HUES48 (cell line): ENCODE results near the gene GPS1.
A peak's percentile ranks its signal among the peaks of the same experiment; 100 is the strongest.

ENCODE experiments used
- H3K27ac ChIP-seq: one replicate; pipeline ENCODE4 v1.7.0; 2013; ENCODE audit warnings: low read depth, low read length, inconsistent platforms
- H3K27me3 ChIP-seq: 2 replicates; pipeline ENCODE4 v1.6.1; 2013; ENCODE audit warnings: mild to moderate bottlenecking, low read length; ENCODE audit not compliant: control insufficient read depth, insufficient read depth
- H3K36me3 ChIP-seq: 2 replicates; pipeline ENCODE4 v1.6.1; 2013; ENCODE audit warnings: low read length; ENCODE audit not compliant: control insufficient read depth, insufficient read depth
- H3K4me1 ChIP-seq: 2 replicates; pipeline ENCODE4 v1.6.1; 2013; ENCODE audit warnings: mild to moderate bottlenecking, low read length; ENCODE audit not compliant: control insufficient read depth, insufficient read depth
- H3K4me3 ChIP-seq: 2 replicates; pipeline ENCODE4 v1.5.1; 2013; ENCODE audit warnings: mild to moderate bottlenecking, low read depth, low read length
- H3K9ac ChIP-seq: 2 replicates; pipeline ENCODE4 v1.6.1; 2013; ENCODE audit warnings: mild to moderate bottlenecking, low read depth, low read length, moderate library complexity
- H3K9me3 ChIP-seq: 2 replicates; pipeline ENCODE4 v1.6.1; 2013; ENCODE audit warnings: low read length; ENCODE audit not compliant: control insufficient read depth, insufficient read depth

Gene GPS1

DNA sequence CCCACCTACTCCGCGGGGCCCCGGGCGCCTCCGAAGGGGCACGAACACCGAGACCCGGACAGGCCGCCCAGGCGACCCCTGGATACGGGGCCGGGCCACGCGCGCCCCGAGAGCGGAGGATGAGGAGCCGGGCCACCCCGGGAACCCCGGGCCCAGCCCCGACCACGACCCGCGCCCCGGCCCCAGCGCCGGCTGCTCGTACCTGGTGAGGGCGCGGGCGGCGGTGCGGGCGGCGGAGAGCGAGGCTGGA, 46.1 kb downstream of the GPS1 start:
- peak overlapping the region; percentile 86 for H3K27ac ChIP-seq
- peaks cover 29% of the 10 kb centered on the region; the same call in 1 of the 2 replicates for H3K4me1 ChIP-seq
- no peaks in the 10 kb centered on the region for H3K9me3 ChIP-seq
- no peaks in the 10 kb centered on the region for H3K27me3 ChIP-seq
- H3K4me3 ChIP-seq, result peak overlapping the region; percentile 82
- peaks cover 31% of the 10 kb centered on the region for H3K36me3 ChIP-seq
- peak overlapping the region; percentile 75; the same call in 1 of the 2 replicates for H3K9ac ChIP-seq

DNA sequence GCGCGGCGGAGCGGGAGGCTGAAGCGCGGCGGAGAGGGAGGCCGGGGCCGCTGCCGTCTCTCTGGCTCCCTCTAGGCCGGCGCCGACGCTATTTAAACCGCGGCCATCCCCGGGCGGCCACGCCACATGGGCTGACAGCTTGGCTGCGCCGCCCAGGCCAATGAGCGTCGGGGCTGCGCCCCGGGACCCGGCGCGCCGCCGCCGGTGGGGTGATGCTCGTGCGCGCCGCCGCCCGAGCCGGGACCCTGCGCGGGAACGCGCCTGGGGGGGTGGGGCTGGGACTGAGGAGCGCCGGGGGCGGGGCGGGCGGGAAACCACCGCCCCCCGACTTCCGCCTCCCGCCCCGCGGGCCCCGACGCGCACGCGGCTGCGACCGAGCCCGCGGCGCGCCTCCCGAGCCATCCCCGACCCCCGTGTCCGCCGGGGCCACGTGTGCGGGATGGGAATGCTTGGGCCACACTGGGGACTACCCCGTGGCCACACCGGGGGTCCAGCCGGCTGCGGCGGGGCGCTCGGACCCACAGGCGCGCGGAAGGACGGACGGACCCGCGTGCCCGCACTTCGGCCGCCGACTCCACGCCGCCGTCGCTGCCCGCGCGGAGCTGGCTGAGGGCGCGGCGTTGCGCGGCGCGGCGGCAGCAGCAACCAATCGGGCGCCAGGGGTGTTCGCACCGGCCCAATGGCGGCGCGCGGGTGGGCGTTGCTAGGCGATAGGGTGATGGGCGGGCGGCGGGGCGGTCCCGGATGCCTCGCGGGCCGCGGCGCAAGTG, 46.7 kb downstream of the GPS1 start, which contains the start of gene FASN:
Gene FASN, minus strand, starts transcription at position 68 of the 770 bp plus-strand sequence. CDS start 1,791 bp downstream, outside the sequence.
- H3K27me3 ChIP-seq, result no peaks in the 10 kb centered on the region
- H3K4me1 ChIP-seq, result peaks cover 33% of the 10 kb centered on the region; the same call in 1 of the 2 replicates
- H3K4me3 ChIP-seq, result peak within 1 kb of the TSS; percentile 82
- peak within 1 kb of the TSS; percentile 83 for H3K9ac ChIP-seq
- H3K9me3 ChIP-seq, result no peaks in the 10 kb centered on the region
- peak within 1 kb of the TSS; percentile 97 for H3K27ac ChIP-seq
- peaks cover 26% of the 10 kb centered on the region for H3K36me3 ChIP-seq

DNA sequence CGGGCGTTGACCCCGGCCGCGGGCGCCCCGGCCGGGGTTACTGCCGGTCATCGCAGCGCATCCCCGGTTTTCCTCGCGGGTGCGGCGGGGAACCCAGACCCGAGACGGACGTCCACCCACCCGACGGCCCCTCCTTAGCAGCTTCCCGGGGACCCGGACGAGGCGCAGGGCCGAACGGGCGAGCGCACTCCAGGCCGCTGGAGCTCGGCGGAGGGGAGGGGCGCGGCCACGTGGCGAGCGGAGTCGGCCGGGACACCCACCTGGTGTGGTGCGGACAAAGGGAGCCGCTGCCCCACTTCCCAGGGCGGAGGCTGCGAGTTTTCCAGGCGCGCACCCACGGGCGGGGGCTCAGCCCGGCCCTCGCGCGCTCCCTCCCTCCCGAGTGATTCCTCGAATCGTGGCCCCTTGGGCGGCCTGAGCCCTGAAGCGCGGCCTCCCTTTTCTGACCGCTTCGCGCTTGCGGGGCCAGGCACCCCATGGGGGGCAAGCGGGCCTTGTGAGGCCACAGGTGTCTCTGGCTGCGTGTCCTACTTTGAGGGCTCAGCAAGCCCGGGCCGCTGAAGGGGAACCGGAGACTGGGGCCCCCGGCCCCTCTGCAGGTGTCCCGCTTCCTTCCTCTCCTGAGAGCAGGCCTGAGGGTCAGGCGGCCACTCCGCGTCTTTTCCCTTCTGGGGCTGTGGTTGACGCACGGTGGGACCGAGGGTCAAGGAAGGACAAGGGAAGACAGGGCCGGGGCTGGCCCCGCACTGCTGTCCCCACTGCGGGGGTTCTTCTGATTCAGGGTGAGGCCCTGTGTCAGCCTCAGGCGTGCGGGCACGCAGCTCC, 47.5 kb downstream of the GPS1 start:
- H3K27me3 ChIP-seq, result no peaks in the 10 kb centered on the region
- peaks cover 18% of the 10 kb centered on the region for H3K36me3 ChIP-seq
- peak overlapping the region; percentile 82 for H3K9ac ChIP-seq
- H3K4me3 ChIP-seq, result peak overlapping the region; percentile 72
- H3K4me1 ChIP-seq, result peaks cover 41% of the 10 kb centered on the region
- H3K27ac ChIP-seq, result peak overlapping the region; percentile 97
- no peaks in the 10 kb centered on the region for H3K9me3 ChIP-seq

DNA sequence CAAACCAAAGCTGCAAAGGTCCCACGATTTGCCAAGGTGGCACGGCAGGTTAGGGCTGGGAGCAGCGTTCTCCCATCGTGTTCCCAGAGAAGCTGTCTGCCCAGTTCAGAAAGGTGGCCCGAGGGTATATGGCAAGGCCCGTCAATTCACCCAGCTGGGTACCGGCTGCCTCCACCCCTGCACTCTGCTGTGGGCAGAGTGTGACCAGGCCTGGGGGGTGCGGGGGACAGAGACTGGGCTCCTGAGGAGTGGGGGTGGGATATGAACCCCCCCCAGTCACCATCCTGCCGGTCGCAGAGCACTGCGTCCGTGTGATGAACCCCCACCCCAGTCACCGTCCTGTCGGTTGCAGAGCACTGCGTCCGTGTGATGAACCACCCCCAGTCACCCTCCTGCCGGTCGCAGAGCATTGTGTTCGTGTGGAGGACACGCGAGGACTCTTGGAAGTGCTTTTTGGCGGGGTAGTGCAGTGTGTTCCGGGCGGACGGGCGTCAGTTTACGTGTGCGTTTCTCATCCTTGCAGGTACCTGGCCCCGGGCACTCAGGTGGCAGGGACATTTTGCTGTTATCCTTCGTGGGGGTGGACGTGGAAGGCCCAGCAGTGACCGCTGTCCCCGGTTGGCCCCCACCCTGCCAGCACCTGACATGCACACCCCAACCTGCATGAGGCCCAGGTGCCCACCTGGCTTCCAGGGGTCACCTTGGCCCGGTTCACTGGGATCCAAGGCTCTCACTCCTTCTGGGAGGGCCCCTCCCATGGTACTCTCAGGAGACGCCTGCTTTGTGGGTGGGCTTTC, 49.0 kb downstream of the GPS1 start:
- peak overlapping the region; percentile 21 for H3K27ac ChIP-seq
- no peak overlapping the region for H3K9ac ChIP-seq
- H3K36me3 ChIP-seq, result peaks cover 7% of the 10 kb centered on the region
- H3K4me1 ChIP-seq, result peaks cover 46% of the 10 kb centered on the region
- no peaks in the 10 kb centered on the region for H3K27me3 ChIP-seq
- no peaks in the 10 kb centered on the region for H3K9me3 ChIP-seq
- H3K4me3 ChIP-seq, result no peak overlapping the region

DNA sequence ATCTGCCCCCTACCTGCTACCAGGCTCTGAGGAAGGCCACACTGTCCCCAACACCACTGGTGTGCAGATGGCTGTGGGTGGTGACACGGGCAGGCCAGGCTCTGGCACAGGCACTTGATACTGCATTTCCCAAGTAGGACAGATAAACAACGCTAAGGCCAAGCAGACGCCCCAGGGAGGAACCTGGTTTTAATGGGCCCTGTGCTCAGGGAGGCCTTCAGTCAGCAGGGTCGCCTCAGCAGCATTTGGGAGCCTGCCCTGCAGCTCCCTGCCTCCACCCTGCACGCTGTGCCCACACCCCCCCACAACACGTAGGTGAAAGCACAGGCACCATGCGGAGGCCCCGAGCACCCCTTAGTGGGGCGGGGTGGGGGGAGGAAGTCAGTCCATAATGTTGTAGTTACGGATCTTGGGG, 49.6 kb downstream of the GPS1 start:
- H3K27ac ChIP-seq, result peak overlapping the region; percentile 21
- H3K9me3 ChIP-seq, result no peaks in the 10 kb centered on the region
- no peak overlapping the region for H3K4me3 ChIP-seq
- peaks cover 50% of the 10 kb centered on the region for H3K4me1 ChIP-seq
- H3K27me3 ChIP-seq, result no peaks in the 10 kb centered on the region
- no peak overlapping the region for H3K9ac ChIP-seq
- H3K36me3 ChIP-seq, result peaks cover under 1% of the 10 kb centered on the region; the same call in 1 of the 2 replicates

DNA sequence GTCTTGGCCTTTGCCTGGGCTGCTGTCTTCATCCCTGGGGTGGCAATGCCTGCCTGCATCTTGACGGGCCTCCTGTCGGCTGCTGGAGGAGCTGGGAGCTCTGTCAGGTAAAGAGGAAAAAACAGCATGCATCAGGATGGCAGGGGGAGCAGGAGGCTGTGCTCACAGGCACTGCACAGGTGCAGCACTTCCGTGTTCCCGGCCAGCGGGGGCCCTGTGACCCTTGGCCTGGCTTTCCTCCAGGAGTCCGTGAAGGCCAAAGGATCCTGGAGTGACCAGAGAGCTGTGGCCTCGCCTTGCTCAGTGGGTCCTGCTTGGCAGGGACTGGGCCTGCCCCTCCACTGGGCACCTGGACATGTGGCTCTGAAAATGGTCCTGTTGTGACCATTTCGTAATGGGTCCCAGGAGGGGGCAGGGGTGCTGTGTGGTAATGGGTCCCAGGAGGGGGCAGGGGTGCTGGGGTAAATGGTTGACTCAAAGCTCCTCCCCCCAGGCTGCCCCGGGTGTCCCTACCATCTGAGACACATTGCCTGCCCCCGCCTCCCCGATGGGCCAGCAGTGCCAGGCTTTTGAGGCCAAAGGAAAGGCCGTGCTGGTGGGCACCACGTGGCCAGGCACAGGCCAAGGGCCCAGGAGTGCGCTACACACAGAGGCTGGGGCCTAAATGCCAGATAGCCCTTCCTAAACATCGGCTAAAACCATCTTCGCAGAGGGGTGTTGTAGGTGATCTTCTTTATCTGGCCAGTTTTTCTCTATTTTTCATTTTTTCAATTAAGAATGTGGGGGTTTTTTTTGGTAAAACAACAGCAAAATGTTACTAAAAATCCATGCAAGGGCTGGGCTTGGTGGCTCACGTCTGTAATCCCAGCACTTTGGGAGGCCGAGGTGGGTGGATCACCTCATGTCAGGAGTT, 50.3 kb downstream of the GPS1 start:
- Histone ChIP-seq H3K4me3 (no peak overlapping the region), H3K27ac (peak overlapping the region; percentile 55), H3K9ac (no peak overlapping the region), H3K9me3 (no peaks in the 10 kb centered on the region), H3K27me3 (no peaks in the 10 kb centered on the region), H3K36me3 (no peaks in the 10 kb centered on the region), H3K4me1 (peaks cover 46% of the 10 kb centered on the region)

DNA sequence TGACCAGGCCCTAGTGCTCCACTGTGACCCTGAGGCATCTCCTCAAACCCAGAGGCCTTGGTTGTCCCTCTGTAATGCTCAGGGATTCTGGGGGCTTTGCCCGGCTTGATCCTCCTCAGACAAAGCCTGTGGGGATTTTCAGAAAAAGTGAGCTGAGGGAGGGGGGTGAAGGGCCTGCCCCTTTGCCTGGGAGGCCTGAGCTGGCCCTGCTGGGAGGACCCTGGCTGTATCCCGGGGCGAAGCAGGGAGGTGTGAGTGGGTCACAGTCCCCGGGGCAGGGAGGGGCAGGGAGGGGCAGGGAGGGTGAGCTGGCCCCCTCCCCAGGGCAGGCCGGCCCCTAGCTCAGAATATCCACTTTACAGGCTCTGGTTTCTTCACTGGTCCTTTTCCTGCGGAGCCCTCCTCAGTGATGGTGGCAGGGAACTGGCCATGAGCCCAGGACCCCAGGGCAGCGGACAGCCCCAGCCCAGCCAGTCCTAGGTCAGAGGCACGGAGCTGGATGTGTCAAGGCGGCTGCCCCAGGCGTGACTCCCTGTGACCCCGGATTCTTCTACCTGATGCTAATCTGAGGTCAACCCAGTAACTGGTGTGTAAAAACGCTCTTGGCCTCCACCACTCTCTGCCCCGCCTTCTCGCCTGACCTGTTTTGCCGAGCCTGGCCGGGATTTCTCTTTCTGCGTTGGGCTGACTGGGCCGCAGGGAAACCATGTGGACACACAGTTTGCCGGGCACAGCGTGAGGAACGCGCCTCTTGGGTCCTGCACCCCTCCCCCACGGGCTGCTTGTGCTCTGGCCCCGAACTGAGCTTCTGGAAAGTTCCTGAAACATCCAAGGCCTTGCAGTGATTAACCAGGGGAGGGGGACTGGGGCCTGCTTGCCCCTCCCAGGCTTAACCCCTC, 52.1 kb downstream of the GPS1 start:
- Histone ChIP-seq H3K9ac (no peak overlapping the region), H3K36me3 (no peaks in the 10 kb centered on the region), H3K4me3 (no peak overlapping the region), H3K4me1 (peaks cover 46% of the 10 kb centered on the region), H3K9me3 (no peaks in the 10 kb centered on the region), H3K27ac (peak overlapping the region; percentile 89), H3K27me3 (no peaks in the 10 kb centered on the region)

DNA sequence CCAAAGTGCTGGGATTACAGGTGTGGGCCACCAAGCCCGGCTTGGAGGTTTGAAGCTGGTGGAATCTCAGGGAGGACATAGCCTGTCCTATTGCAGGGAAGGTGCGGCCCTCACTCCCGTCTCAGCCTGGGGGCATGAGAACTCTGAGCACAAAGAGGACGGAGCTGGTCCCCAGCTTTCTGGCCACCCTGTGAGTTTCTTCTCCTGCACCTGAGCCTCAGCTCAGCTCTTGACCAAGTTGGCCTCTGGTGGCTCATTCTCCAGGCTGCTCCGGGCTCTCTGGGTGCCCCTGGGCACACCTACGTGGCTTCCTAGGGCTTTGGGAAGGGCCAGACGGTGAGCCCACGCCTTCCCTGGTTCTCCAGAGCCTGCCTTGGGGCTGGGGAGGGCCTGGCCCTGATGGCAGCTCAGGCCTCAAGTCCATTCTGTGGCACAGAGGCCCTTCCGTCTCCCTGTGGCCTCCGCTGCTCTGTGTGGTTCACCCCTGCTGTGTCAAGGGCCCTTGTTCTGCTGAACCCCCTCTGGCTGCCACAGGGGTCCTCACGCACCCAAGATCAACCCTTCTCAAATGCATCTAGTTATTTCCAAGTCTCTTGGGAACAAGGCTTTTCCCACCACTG, 53.2 kb downstream of the GPS1 start:
- Histone ChIP-seq H3K27me3 (no peaks in the 10 kb centered on the region), H3K4me3 (no peak overlapping the region), H3K4me1 (peaks cover 38% of the 10 kb centered on the region), H3K9ac (no peak overlapping the region), H3K36me3 (no peaks in the 10 kb centered on the region), H3K9me3 (no peaks in the 10 kb centered on the region), H3K27ac (no peak overlapping the region)

DNA sequence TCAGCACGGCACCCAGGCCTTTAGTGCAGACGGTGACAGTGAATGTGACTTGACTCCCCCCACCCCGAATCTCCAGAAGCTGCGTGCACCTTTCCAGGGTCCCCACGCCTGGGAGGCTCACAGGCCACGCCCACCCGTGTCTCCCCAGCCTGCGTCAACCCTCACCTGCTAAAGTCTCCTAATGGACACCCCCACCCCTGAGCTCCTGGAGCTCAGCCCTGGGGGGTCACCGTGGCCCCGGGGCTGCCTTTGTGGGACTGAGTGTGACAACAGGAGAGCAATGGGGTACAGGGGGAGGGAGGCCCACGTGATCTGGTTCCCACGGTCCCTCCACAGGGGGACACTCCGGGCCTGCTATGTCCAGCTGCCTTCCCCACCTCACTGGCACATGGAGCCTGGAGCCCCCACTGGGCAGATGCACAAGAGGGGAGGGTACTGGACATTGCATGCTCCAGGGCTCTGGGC, 53.8 kb downstream of the GPS1 start:
- H3K4me1 ChIP-seq, result peaks cover 38% of the 10 kb centered on the region
- no peak overlapping the region for H3K4me3 ChIP-seq

More for the DNA sequence above, 53.8 kb downstream of the GPS1 start:
- Histone ChIP-seq H3K9me3 (no peaks in the 10 kb centered on the region), H3K36me3 (no peaks in the 10 kb centered on the region), H3K9ac (no peak overlapping the region), H3K27me3 (no peaks in the 10 kb centered on the region), H3K27ac (no peak overlapping the region)
